Endothelial cell of umbilical vein (primary cell): ENCODE measurements around the gene ZMIZ1. TPM values are rescaled to one million over a fixed set of nuclear protein-coding genes. Genes with fewer than 3 reads are reported as not detected.

Source experiments
- BruUV-seq: library from RNA; stranded (reverse); fragments of 400-500 nt; replicated peaks from 2 replicates; lab custom pipeline; 2021; lab: Mats Ljungman, UMichigan
- CTCF ChIA-PET: fragments of 300-600, 350-600 bp; sonication (Branson Sonifier 250); formaldehyde crosslinking; loops from one replicate; lab custom pipeline; 2021; ENCODE audit warnings: antibody characterized with exemption, inconsistent platforms; lab: Charles Lee
- POLR2A ChIA-PET: fragments of 300-600, 350-600 bp; sonication (Branson Sonifier 250); formaldehyde crosslinking; loops from one replicate; lab custom pipeline; 2021; ENCODE audit warnings: antibody characterized with exemption, inconsistent platforms; lab: Charles Lee
- DNase-seq: peaks from one replicate; pipeline ENCODE4 v3.0.0-alpha.2; 2011; ENCODE audit warnings: low read depth, low spot score
- FAIRE-seq: peaks from 2 replicates; lab custom pipeline; 2011; peaks lifted over from hg19 to GRCh38; lab: Jason Lieb, UNC
- H2AFZ ChIP-seq: 2 replicates; pipeline ENCODE4 v1.6.0; 2012; ENCODE audit warnings: low read depth, low read length, control low read depth, inconsistent platforms
- H3K27ac ChIP-seq: 2 replicates; pipeline ENCODE4 v1.5.1; 2011; ENCODE audit warnings: low read depth, mild to moderate bottlenecking, control low read depth, low read length, moderate library complexity; ENCODE audit not compliant: insufficient read depth
- H3K27me3 ChIP-seq, 2 experiments: 2 replicates each; pipeline versions ENCODE4 v1.6.0 to v1.6.1; 2011; ENCODE audit warnings: low read length in 2 of 2, mixed read lengths in 1 of 2; ENCODE audit not compliant: control insufficient read depth in 2 of 2, insufficient read depth in 2 of 2
- H3K36me3 ChIP-seq, 2 experiments: 2 replicates in 1 of 2; 3 replicates in 1 of 2; pipeline ENCODE4 v1.5.1; 2011; ENCODE audit warnings: low read length in 2 of 2, mild to moderate bottlenecking in 1 of 2, moderate library complexity in 1 of 2; ENCODE audit not compliant: control insufficient read depth in 2 of 2, insufficient read depth in 2 of 2; ENCODE audit errors: extremely low read depth in 1 of 2
- H3K4me1 ChIP-seq: 3 replicates; pipeline ENCODE4 v1.5.1; 2011; ENCODE audit warnings: mild to moderate bottlenecking, low read length; ENCODE audit not compliant: control insufficient read depth, insufficient read depth; ENCODE audit errors: extremely low read depth
- H3K4me2 ChIP-seq: 2 replicates; pipeline ENCODE4 v1.6.1; 2011; ENCODE audit warnings: low read length, control low read depth, mixed read lengths; ENCODE audit not compliant: insufficient read depth
- H3K4me3 ChIP-seq, 3 experiments: fragments of 200-600 bp in 1 of 3; sonication (generic), shearing (Covaris generic) in 1 of 3; replicated peaks in 1 of 3; 2 replicates each; pipeline ENCODE4 v1.5.1; 2011 to 2016; ENCODE audit warnings: control low read depth in 3 of 3, low read length in 3 of 3, mild to moderate bottlenecking in 2 of 3, inconsistent platforms in 1 of 3, low read depth in 1 of 3, moderate library complexity in 1 of 3; ENCODE audit not compliant: insufficient read depth in 1 of 3
- H3K79me2 ChIP-seq: 2 replicates; pipeline ENCODE4 v1.6.0; 2012; ENCODE audit warnings: low read length, inconsistent platforms; ENCODE audit not compliant: control insufficient read depth, insufficient read depth
- H3K9ac ChIP-seq: replicated peaks from 2 replicates; pipeline ENCODE3; 2011; ENCODE audit warnings: low read length, control low read depth; ENCODE audit not compliant: insufficient read depth; ENCODE audit errors: extremely low read depth
- H3K9me1 ChIP-seq: replicated peaks from 3 replicates; pipeline ENCODE4 v1.6.0; 2011; ENCODE audit warnings: mild to moderate bottlenecking, low read length; ENCODE audit not compliant: control insufficient read depth, insufficient read depth; ENCODE audit errors: extremely low read depth
- H3K9me3 ChIP-seq: replicated peaks from 2 replicates; pipeline ENCODE4 v1.5.1; 2012; ENCODE audit warnings: low read length, inconsistent platforms; ENCODE audit not compliant: control insufficient read depth, insufficient read depth
- H4K20me1 ChIP-seq: replicated peaks from 2 replicates; pipeline ENCODE3; 2011; ENCODE audit warnings: mild to moderate bottlenecking, low read length; ENCODE audit not compliant: control insufficient read depth, insufficient read depth; ENCODE audit errors: extremely low read depth
- EZH2 ChIP-seq: IDR thresholded peaks from 2 replicates; pipeline ENCODE4 v1.6.1; 2012; ENCODE audit warnings: borderline replicate concordance, low read depth, mild to moderate bottlenecking, moderate library complexity, low read length, inconsistent platforms; ENCODE audit not compliant: severe bottlenecking
- FOS ChIP-seq: IDR thresholded peaks from 2 replicates; pipeline ENCODE4 v1.6.1; 2011; ENCODE audit warnings: mild to moderate bottlenecking, low read length, moderate library complexity, borderline replicate concordance; ENCODE audit not compliant: insufficient read depth
- JUN ChIP-seq: IDR thresholded peaks from 2 replicates; pipeline ENCODE4 v1.6.1; 2011; ENCODE audit warnings: borderline replicate concordance, low read depth; ENCODE audit not compliant: insufficient read length, insufficient read depth
- MYC ChIP-seq: IDR thresholded peaks from one replicate; pipeline ENCODE4 v1.6.1; 2011; ENCODE audit warnings: mild to moderate bottlenecking, low read depth, low read length
- POLR2A ChIP-seq: IDR thresholded peaks from 2 replicates; pipeline ENCODE4 v1.6.1; 2012; ENCODE audit warnings: low read depth, mild to moderate bottlenecking, control low read depth, low read length
- POLR2AphosphoS5 ChIP-seq: IDR thresholded peaks from 2 replicates; pipeline ENCODE4 v1.6.1; 2012; ENCODE audit warnings: low read depth, mild to moderate bottlenecking, control low read depth, low read length, moderate library complexity; ENCODE audit not compliant: insufficient read depth
- dilution Hi-C: fragments of 300-500 bp; cut with MboI; formaldehyde crosslinking; loops from one replicate; pipeline ENCODE4 v1.15.0; 2019; ENCODE audit warnings: low sequenced_read_pairs; ENCODE audit not compliant: extremely low pct_ligation_motif_present
- intact Hi-C: fragments of 100-400 bp; cut with micrococcal nuclease; formaldehyde crosslinking; loops from one replicate; pipeline ENCODE4 v1.10.0; 2022
- polyA plus RNA-seq, 4 experiments: library from polyadenylated mRNA; depleted of rRNA in 3 of 4; stranded (reverse) in 3 of 4; unstranded in 1 of 4; fragments of >200 nt; gene quantifications; 2 replicates each; pipeline versions ENCODE4 v1.2.1 to v1.2.3, GENCODE V29; 2011 to 2012; ENCODE audit warnings: missing spikeins in 1 of 4
- total RNA-seq: library from RNA; stranded (reverse); gene quantifications from 2 replicates; pipeline ENCODE4 v1.2.3, GENCODE V29; 2021
- TF ChIP-seq, protein P1 (sequence below), 2 donors: IDR thresholded peaks; 1 replicate in 1 of 2; 2 replicates in 1 of 2; pipeline ENCODE4 v1.5.1; 2011; ENCODE audit warnings: low read length in 2 of 2, mild to moderate bottlenecking in 2 of 2, moderate library complexity in 2 of 2, control low read depth in 1 of 2, inconsistent platforms in 1 of 2, low read depth in 1 of 2; ENCODE audit not compliant: insufficient read depth in 1 of 2; ENCODE audit errors: extremely low read depth in 1 of 2
- TF ChIP-seq, protein P2 (sequence below): IDR thresholded peaks from 2 replicates; pipeline ENCODE4 v1.6.1; 2011; ENCODE audit not compliant: insufficient read depth, insufficient read length

Gene ZMIZ1
- total and polyA plus RNA-seq, 2 donors (not counting 3 experiments of a cell fraction or from before 2014, with no cell fraction given): 12.5 to 46.7 TPM

- Histone ChIP-seq H3K9me1 (no peaks in the 10 kb centered on the region), H3K9ac (no peak overlapping the region), H3K27ac (no peak overlapping the region), H3K4me1 (no peaks in the 10 kb centered on the region), H3K27me3 (peaks cover 0 to 2% of the 10 kb centered on the region in 2 experiments), H3K9me3 (no peaks in the 10 kb centered on the region), H2AFZ (no peak overlapping the region), H3K4me2 (no peak overlapping the region), H3K36me3 (no peaks in the 10 kb centered on the region), H4K20me1 (no peaks in the 10 kb centered on the region), H3K4me3 (no peak overlapping the region), H3K79me2 (no peaks in the 10 kb centered on the region)
- CTCF ChIA-PET: no interaction called here
- no TSS peak for BruUV-seq
- dilution Hi-C loops: no loop called here
- POLR2A ChIA-PET: no interaction called here
- TF ChIP-seq, protein P1, sequence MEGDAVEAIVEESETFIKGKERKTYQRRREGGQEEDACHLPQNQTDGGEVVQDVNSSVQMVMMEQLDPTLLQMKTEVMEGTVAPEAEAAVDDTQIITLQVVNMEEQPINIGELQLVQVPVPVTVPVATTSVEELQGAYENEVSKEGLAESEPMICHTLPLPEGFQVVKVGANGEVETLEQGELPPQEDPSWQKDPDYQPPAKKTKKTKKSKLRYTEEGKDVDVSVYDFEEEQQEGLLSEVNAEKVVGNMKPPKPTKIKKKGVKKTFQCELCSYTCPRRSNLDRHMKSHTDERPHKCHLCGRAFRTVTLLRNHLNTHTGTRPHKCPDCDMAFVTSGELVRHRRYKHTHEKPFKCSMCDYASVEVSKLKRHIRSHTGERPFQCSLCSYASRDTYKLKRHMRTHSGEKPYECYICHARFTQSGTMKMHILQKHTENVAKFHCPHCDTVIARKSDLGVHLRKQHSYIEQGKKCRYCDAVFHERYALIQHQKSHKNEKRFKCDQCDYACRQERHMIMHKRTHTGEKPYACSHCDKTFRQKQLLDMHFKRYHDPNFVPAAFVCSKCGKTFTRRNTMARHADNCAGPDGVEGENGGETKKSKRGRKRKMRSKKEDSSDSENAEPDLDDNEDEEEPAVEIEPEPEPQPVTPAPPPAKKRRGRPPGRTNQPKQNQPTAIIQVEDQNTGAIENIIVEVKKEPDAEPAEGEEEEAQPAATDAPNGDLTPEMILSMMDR (IDR thresholded peaks at IDR 0.05; ENCODE audit: extremely low read depth in 1 of 2, insufficient read depth in 1 of 2, low read depth in 1 of 2, low read length in 2 of 2): no peak
- no peak for TF ChIP-seq POLR2A
- no peak for TF ChIP-seq FOS
- TF ChIP-seq JUN: no peak
- no peak for TF ChIP-seq MYC
- no peak for TF ChIP-seq EZH2
- TF ChIP-seq, protein P2, sequence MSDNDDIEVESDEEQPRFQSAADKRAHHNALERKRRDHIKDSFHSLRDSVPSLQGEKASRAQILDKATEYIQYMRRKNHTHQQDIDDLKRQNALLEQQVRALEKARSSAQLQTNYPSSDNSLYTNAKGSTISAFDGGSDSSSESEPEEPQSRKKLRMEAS: no peak
- no peak for TF ChIP-seq POLR2AphosphoS5
- intact Hi-C loops: no loop called here
- no peak for FAIRE-seq
- no peak for DNase-seq
These were observed 43.5 kb upstream of the ZMIZ1 start for GRCh38 chr10:79025199-79025832.
